ENCODE data around the gene C12orf76. TPM values are rescaled to one million over a fixed set of nuclear protein-coding genes. Genes with fewer than 3 reads are reported as not detected.

The C12orf76 gene, protein sequence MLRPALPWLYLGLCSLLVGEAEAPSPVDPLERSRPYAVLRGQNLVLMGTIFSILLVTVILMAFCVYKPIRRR
- total RNA-seq = 6.3 and 11.1 TPM in 2 replicates

GRCh38 chr12:110048242-110049027 lies at the start of gene C12orf76:
Gene C12orf76 (minus strand): TSS chr12:110048522. CDS start chr12:110048495, 27 bp downstream.

GRCh38 chr12:109998904-109999648 lies 49.2 kb downstream of the C12orf76 start, which contains the start of gene ANKRD13A:
Gene ANKRD13A (plus strand): TSS chr12:109999430. CDS start chr12:109999689, 259 bp downstream.

GRCh38 chr12:109995686-109996482 lies 52.4 kb downstream of the C12orf76 start, which contains the start of gene GIT2:
Gene GIT2 (minus strand): TSS chr12:109996368. CDS start chr12:109996224, 144 bp downstream.

Other genes starting within 250 kb of the C12orf76 start
- gene TRPV4, start 215.1 kb downstream of the C12orf76 start, total RNA-seq = 2.2 and 5.1 TPM in 2 replicates
- 395 and 407 TPM in 2 replicates for gene GLTP, start 168.0 kb downstream of the C12orf76 start, total RNA-seq
- gene TCHP, start 148.2 kb downstream of the C12orf76 start, total RNA-seq = 13.7 and 18.5 TPM in 2 replicates
- gene GIT2, start 52.2 kb downstream of the C12orf76 start, total RNA-seq = 9.0 and 15.6 TPM in 2 replicates
- gene ANKRD13A, start 49.1 kb downstream of the C12orf76 start, total RNA-seq = 21.3 and 41.9 TPM in 2 replicates
- 6.0 and 8.4 TPM in 2 replicates for gene IFT81, start 75.8 kb upstream of the C12orf76 start, total RNA-seq
- 200 and 258 TPM in 2 replicates for gene ATP2A2, start 232.7 kb upstream of the C12orf76 start, total RNA-seq

Measured in airway epithelial cell (primary cell).